ENCODE results near the gene CHD6. TPM values are rescaled to one million over a fixed set of nuclear protein-coding genes. Genes with fewer than 3 reads are reported as not detected.
A peak's percentile ranks its signal among the peaks of the same experiment; 100 is the strongest.

Gene CHD6
- total and polyA plus RNA-seq, 2 of the 13 experiments (the other 11 are each of a cell fraction or from before 2014, with no cell fraction given): 14.4 to 52.0 TPM

DNA sequence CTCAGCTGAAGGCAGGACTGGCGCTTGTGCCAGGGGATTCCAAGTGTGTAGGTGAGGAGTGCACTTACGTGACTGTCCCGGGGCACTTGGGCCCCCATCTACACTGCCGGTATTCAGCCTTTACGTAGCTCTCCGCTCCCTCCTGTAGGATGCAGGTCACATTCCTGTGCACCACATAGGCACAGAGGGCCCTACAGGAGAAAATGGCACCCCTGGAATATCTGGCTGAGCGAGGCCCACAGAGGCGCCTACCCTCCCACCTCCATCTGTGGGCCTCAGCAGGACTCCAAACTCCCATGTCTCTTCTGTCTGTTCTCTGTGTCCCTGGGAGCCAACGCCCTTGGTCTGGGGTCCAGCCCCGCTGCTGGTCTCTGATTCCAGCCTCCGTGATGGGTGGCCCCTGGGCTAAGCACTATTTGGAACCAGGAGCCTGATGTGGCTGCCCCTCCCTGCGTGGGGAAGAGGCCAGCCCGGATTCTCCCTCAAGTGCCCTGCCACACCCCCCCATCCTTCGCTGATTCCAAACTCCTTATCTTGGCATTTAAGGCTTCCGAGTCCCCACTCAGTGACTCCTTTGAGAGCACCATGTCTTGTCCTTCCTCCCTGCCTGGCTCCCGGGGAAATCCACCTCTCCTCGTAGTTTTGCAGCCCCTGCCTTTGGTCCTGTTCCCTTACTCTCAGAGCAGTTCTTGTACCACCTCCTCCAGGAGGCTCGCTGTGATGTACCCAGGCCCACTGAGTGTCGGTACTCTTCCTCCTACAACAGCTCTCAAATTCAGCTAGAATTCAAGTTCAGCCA lies 253.0 kb downstream of the CHD6 start:
- Histone ChIP-seq H3K27me3 (ENCODE audit: control insufficient read depth in 1 of 2, insufficient read depth in 2 of 2, low read length in 2 of 2) (peaks cover 26 to 44% of the 10 kb centered on the region in 2 experiments), H3K4me1 (ENCODE audit: insufficient read depth, low read length) (peaks cover 14% of the 10 kb centered on the region), H3K36me3 (replicated peaks in 1 of 2; ENCODE audit: control insufficient read depth in 1 of 2, insufficient read depth in 2 of 2, low read length in 2 of 2) (no peaks in the 10 kb centered on the region), H3K27ac (ENCODE audit: extremely low read length, insufficient read depth, low read length) (no peak overlapping the region), H3K79me2 (ENCODE audit: insufficient read depth, low read length) (no peaks in the 10 kb centered on the region), H3K4me3 (replicated peaks in 1 of 3; ENCODE audit: insufficient read depth in 1 of 3, low read depth in 2 of 3, low read length in 3 of 3) (no peak overlapping the region), H3K4me2 (ENCODE audit: low read depth, low read length) (peak overlapping the region; percentile 80), H3K9me3 (ENCODE audit: low read length) (no peaks in the 10 kb centered on the region), H4K20me1 (ENCODE audit: insufficient read depth, low read length) (no peaks in the 10 kb centered on the region), H3K9ac (ENCODE audit: insufficient read depth, low read depth, low read length) (no peak overlapping the region), H2AFZ (ENCODE audit: low read length) (no peak overlapping the region)
- 66% methylated on average over 19 of the region's 19 CpGs for WGBS (ENCODE audit: low lambda C conversion rate)
- no TSS peak for BruUV-seq (replicated peaks)
- FAIRE-seq: no peak
- in situ Hi-C loops (cut with HindIII; ENCODE audit: extremely low pct_ligation_motif_present, low pct_unique_long_range_greater_than_20kb): no loop called here
- no peak for DNase-seq (ENCODE audit: low spot score)
- ATAC-seq: no peak
- intact Hi-C loops (cut with micrococcal nuclease; ENCODE audit: unreplicated experiment): no loop called here
- TF ChIP-seq ZFX (CRISPR knock-in tag; IDR thresholded peaks at IDR 0.05; ENCODE audit: low read depth) (no peak), SETDB1 (CRISPR knock-in tag; IDR thresholded peaks at IDR 0.05; ENCODE audit: borderline replicate concordance) (no peak), MAF1 (CRISPR knock-in tag; IDR thresholded peaks at IDR 0.05; ENCODE audit: borderline replicate concordance) (no peak), ZNF18 (CRISPR knock-in tag; IDR thresholded peaks at IDR 0.05; ENCODE audit: insufficient replicate concordance) (no peak), TBP (CRISPR knock-in tag; IDR thresholded peaks at IDR 0.05) (no peak)
- TF ChIP-seq, protein P1, sequence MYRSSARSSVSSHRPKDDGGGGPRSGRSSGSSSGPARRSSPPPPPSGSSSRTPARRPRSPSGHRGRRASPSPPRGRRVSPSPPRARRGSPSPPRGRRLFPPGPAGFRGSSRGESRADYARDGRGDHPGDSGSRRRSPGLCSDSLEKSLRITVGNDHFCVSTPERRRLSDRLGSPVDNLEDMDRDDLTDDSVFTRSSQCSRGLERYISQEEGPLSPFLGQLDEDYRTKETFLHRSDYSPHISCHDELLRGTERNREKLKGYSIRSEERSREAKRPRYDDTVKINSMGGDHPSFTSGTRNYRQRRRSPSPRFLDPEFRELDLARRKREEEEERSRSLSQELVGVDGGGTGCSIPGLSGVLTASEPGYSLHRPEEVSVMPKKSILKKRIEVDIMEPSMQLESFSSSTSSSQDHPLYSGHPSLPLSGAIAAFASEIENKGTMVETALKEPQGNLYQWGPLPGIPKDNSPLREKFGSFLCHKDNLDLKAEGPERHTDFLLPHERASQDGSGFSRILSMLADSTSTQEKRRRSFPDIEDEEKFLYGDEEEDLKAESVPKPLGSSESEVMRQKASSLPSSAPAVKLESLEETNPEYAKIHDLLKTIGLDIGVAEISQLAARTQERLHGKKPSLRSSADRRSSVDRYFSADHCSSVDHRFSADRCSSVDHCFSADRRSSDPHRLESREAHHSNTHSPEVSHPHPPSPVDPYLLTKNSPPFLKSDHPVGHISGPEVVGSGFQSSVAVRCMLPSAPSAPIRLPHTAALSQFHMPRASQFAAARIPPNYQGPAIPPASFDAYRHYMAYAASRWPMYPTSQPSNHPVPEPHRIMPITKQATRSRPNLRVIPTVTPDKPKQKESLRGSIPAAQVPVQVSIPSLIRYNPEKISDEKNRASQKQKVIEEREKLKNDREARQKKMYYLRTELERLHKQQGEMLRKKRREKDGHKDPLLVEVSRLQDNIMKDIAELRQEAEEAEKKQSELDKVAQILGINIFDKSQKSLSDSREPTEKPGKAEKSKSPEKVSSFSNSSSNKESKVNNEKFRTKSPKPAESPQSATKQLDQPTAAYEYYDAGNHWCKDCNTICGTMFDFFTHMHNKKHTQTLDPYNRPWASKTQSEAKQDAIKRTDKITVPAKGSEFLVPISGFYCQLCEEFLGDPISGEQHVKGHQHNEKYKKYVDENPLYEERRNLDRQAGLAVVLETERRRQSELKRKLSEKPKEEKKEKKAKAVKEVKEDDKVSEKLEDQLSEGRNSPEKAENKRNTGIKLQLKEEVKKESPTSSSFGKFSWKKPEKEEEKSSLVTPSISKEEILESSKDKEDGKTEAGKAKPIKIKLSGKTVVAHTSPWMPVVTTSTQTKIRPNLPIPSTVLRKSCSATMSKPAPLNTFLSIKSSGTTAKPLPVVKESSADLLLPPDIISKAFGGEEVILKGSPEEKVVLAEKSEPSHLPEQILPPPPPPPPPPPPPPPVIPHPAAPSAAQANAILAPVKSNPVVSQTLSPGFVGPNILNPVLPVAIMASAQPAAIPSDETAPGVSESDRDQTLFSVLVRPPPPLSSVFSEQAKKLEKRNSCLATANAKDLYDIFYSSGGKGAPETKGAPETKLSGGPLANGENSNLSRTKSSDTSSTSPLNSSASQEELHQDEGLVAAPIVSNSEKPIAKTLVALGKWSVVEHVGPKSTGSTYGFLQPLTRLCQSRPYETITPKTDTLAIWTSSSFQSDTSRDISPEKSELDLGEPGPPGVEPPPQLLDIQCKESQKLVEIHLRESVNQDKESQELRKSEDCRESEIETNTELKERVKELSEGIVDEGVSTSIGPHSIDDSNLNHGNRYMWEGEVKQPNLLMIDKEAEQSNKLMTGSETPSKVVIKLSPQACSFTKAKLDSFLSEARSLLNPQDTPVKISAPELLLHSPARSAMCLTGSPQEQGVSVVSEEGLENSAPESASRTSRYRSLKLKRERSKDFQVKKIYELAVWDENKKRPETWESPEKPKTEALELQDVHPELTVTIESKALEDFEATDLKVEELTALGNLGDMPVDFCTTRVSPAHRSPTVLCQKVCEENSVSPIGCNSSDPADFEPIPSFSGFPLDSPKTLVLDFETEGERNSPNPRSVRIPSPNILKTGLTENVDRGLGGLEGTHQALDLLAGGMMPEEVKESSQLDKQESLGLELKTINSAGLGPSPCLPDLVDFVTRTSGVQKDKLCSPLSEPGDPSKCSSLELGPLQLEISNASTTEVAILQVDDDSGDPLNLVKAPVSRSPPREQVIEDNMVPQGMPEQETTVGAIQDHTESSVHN (CRISPR knock-in tag; IDR thresholded peaks at IDR 0.05): no peak
- CTCF ChIA-PET (ENCODE audit: low intra/inter-chr PET ratio, low total read pairs): no interaction called here
- POLR2A ChIA-PET: no interaction called here

All from HepG2 (cell line).